Measurements from ENCODE around the gene PCGF3. TPM values are rescaled to one million over a fixed set of nuclear protein-coding genes. Genes with fewer than 3 reads are reported as not detected.

PCGF3 gene
- 10 to 100 TPM; 39.9 to 81.1 (median 52.4) TPM for polyA plus RNA-seq (ENCODE audit: insufficient read length in 10 of 10)
- long read RNA-seq, donor 1, full-length matches to known transcripts = 20 of 20 reads
- long read RNA-seq, donor 1, partial matches to known transcripts = 0 of 20 reads
- long read RNA-seq, donor 1, other reads (novel, unspliced or antisense) = 0 of 20 reads
- long read RNA-seq, donor 2, full-length matches to known transcripts = 16 of 16 reads
- long read RNA-seq, donor 2, partial matches to known transcripts = 0 of 16 reads
- long read RNA-seq, donor 2, other reads (novel, unspliced or antisense) = 0 of 16 reads
- long read RNA-seq, donor 3 = 0 reads
- long read RNA-seq, donor 4, full-length matches to known transcripts = 13 of 20 reads
- long read RNA-seq, donor 4, partial matches to known transcripts = 7 of 20 reads
- long read RNA-seq, donor 4, other reads (novel, unspliced or antisense) = 0 of 20 reads
- long read RNA-seq, donor 5, full-length matches to known transcripts = 21 of 26 reads
- long read RNA-seq, donor 5, partial matches to known transcripts = 5 of 26 reads
- long read RNA-seq, donor 5, other reads (novel, unspliced or antisense) = 0 of 26 reads
- long read RNA-seq, donor 6, full-length matches to known transcripts = 28 of 28 reads
- long read RNA-seq, donor 6, partial matches to known transcripts = 0 of 28 reads
- long read RNA-seq, donor 6, other reads (novel, unspliced or antisense) = 0 of 28 reads
- long read RNA-seq, donor 7, transcript PCGF3-213 (1 exons, 1,899 nt) = major isoform, 29 of 31 reads
- long read RNA-seq, donor 7, partial matches to known transcripts = 0 of 31 reads
- long read RNA-seq, donor 7, other reads (novel, unspliced or antisense) = 0 of 31 reads
- long read RNA-seq, donor 8, transcript PCGF3-213 (1 exons, 1,899 nt) = major isoform, 15 of 15 reads
- long read RNA-seq, donor 8, partial matches to known transcripts = 0 of 15 reads
- long read RNA-seq, donor 8, other reads (novel, unspliced or antisense) = 0 of 15 reads
- long read RNA-seq, donor 9, partial matches to known transcripts = 0 of 1 reads
- long read RNA-seq, donor 9, other reads (novel, unspliced or antisense) = 0 of 1 reads

- DNase-seq = peak; percentile 94 to 97 (median 96)
Observed at GRCh38 chr4:705278-706082, at the start of gene PCGF3. PCGF3 (plus strand) TSS chr4:705832; CDS start chr4:733681, 27,849 bp downstream.

GRCh38 chr4:656436-657337, 48.9 kb upstream of the PCGF3 start:
- DNase-seq = no peak

- DNase-seq = no peak
Observed at GRCh38 chr4:657338-657833, 48.2 kb upstream of the PCGF3 start.

- DNase-seq = no peak
Observed at GRCh38 chr4:657834-658667, 47.6 kb upstream of the PCGF3 start.

- DNase-seq = no peak
Observed at GRCh38 chr4:658681-659667, 46.7 kb upstream of the PCGF3 start.

- no peak for DNase-seq
Observed at GRCh38 chr4:659851-660250, 45.8 kb upstream of the PCGF3 start.

- no peak for DNase-seq
Observed at GRCh38 chr4:660401-660800, 45.2 kb upstream of the PCGF3 start.

GRCh38 chr4:661231-661630, 44.4 kb upstream of the PCGF3 start:
- peak in 1 of 3 donors; percentile 0 for DNase-seq

- DNase-seq = peak in 1 of 3 donors; percentile 1
Observed at GRCh38 chr4:661881-662761, 43.5 kb upstream of the PCGF3 start.

GRCh38 chr4:663046-663437, 42.6 kb upstream of the PCGF3 start:
- no peak for DNase-seq

- peak in 1 of 3 donors; percentile 78 for DNase-seq
Observed at GRCh38 chr4:663438-664428, 41.9 kb upstream of the PCGF3 start.

GRCh38 chr4:664713-665231, 40.9 kb upstream of the PCGF3 start:
- DNase-seq = peak in 1 of 3 donors; percentile 3

GRCh38 chr4:665381-665750, 40.3 kb upstream of the PCGF3 start:
- DNase-seq = no peak

GRCh38 chr4:665751-666435, 39.7 kb upstream of the PCGF3 start:
- DNase-seq = no peak

GRCh38 chr4:666436-666810, 39.2 kb upstream of the PCGF3 start:
- DNase-seq = no peak

Measured in muscle of back (tissue), 13 donors.